ENCODE data around the gene DTWD2.

- TF ChIP-seq CTCF (conservative IDR thresholded peaks at IDR 0.05; ENCODE audit: low read length): no peak
- TF ChIP-seq EZH2phosphoT487 (IDR thresholded peaks at IDR 0.05; ENCODE audit: borderline replicate concordance): no peak
Observed at GRCh38 chr5:118857700-118858099, 130.6 kb downstream of the DTWD2 start.
